ENCODE results near the gene TMEM59L. TPM values are rescaled to one million over a fixed set of nuclear protein-coding genes. Genes with fewer than 3 reads are reported as not detected.

Gene TMEM59L
- total RNA-seq, 1 donor from 2014 or later = not detected

- no peak overlapping the region for H3K27ac Mint-ChIP-seq
- no peak for DNase-seq (ENCODE audit: low spot score)
- intact Hi-C loops (cut with micrococcal nuclease) = no loop called here
- H3K4me1 Mint-ChIP-seq (ENCODE audit: low read depth) = no peaks in the 10 kb centered on the region
- H3K4me3 Mint-ChIP-seq (ENCODE audit: low read depth) = no peak overlapping the region
- H3K36me3 Mint-ChIP-seq (ENCODE audit: low read depth) = no peaks in the 10 kb centered on the region
- peaks cover 32% of the 10 kb centered on the region for H3K27me3 Mint-ChIP-seq (ENCODE audit: low read depth)
- no peaks in the 10 kb centered on the region for H3K9me3 Mint-ChIP-seq
These were observed 5.6 kb downstream of the TMEM59L start for GRCh38 chr19:18618236-18618635.

GRCh38 chr19:18620311-18620710, 7.6 kb downstream of the TMEM59L start:
- Mint-ChIP-seq H3K4me1 (ENCODE audit: low read depth) (no peaks in the 10 kb centered on the region), H3K4me3 (ENCODE audit: low read depth) (no peak overlapping the region), H3K27ac (no peak overlapping the region), H3K27me3 (ENCODE audit: low read depth) (peaks cover 14% of the 10 kb centered on the region), H3K9me3 (no peaks in the 10 kb centered on the region), H3K36me3 (ENCODE audit: low read depth) (no peaks in the 10 kb centered on the region)
- no peak for DNase-seq (ENCODE audit: low spot score)
- intact Hi-C loops (cut with micrococcal nuclease) = no loop called here

- no peaks in the 10 kb centered on the region for H3K4me1 Mint-ChIP-seq (ENCODE audit: low read depth)
- intact Hi-C loops (cut with micrococcal nuclease) = no loop called here
- H3K36me3 Mint-ChIP-seq (ENCODE audit: low read depth) = no peaks in the 10 kb centered on the region
- H3K4me3 Mint-ChIP-seq (ENCODE audit: low read depth) = no peak overlapping the region
- H3K27me3 Mint-ChIP-seq (ENCODE audit: low read depth) = peaks cover 9% of the 10 kb centered on the region
- H3K27ac Mint-ChIP-seq = no peak overlapping the region
- H3K9me3 Mint-ChIP-seq = no peaks in the 10 kb centered on the region
- no peak for DNase-seq (ENCODE audit: low spot score)
These were observed 8.2 kb downstream of the TMEM59L start for GRCh38 chr19:18620902-18621301.

- no peaks in the 10 kb centered on the region for H3K36me3 Mint-ChIP-seq (ENCODE audit: low read depth)
- H3K4me3 Mint-ChIP-seq (ENCODE audit: low read depth) = no peak overlapping the region
- intact Hi-C loops (cut with micrococcal nuclease) = no loop called here
- H3K4me1 Mint-ChIP-seq (ENCODE audit: low read depth) = no peaks in the 10 kb centered on the region
- H3K9me3 Mint-ChIP-seq = no peaks in the 10 kb centered on the region
- H3K27ac Mint-ChIP-seq = no peak overlapping the region
- no peak for DNase-seq (ENCODE audit: low spot score)
- H3K27me3 Mint-ChIP-seq (ENCODE audit: low read depth) = peaks cover 9% of the 10 kb centered on the region
These were observed 14.2 kb downstream of the TMEM59L start for GRCh38 chr19:18626906-18627305.

GRCh38 chr19:18629166-18630088, 16.8 kb downstream of the TMEM59L start:
- no peaks in the 10 kb centered on the region for H3K36me3 Mint-ChIP-seq (ENCODE audit: low read depth)
- DNase-seq (ENCODE audit: low spot score) = no peak
- no peaks in the 10 kb centered on the region for H3K9me3 Mint-ChIP-seq
- intact Hi-C loops (cut with micrococcal nuclease) = no loop called here
- H3K27me3 Mint-ChIP-seq (ENCODE audit: low read depth) = peaks cover 7% of the 10 kb centered on the region
- no peak overlapping the region for H3K4me3 Mint-ChIP-seq (ENCODE audit: low read depth)
- no peak overlapping the region for H3K27ac Mint-ChIP-seq
- no peaks in the 10 kb centered on the region for H3K4me1 Mint-ChIP-seq (ENCODE audit: low read depth)

GRCh38 chr19:18633321-18633720, 20.7 kb downstream of the TMEM59L start:
- no peak overlapping the region for H3K27ac Mint-ChIP-seq
- H3K9me3 Mint-ChIP-seq = no peaks in the 10 kb centered on the region
- peaks cover 12% of the 10 kb centered on the region for H3K27me3 Mint-ChIP-seq (ENCODE audit: low read depth)
- no peak for DNase-seq (ENCODE audit: low spot score)
- no peak overlapping the region for H3K4me3 Mint-ChIP-seq (ENCODE audit: low read depth)
- H3K4me1 Mint-ChIP-seq (ENCODE audit: low read depth) = peaks cover 15% of the 10 kb centered on the region
- H3K36me3 Mint-ChIP-seq (ENCODE audit: low read depth) = no peaks in the 10 kb centered on the region
- intact Hi-C loops (cut with micrococcal nuclease) = no loop called here

- no peak overlapping the region for H3K4me3 Mint-ChIP-seq (ENCODE audit: low read depth)
- peaks cover 3% of the 10 kb centered on the region for H3K36me3 Mint-ChIP-seq (ENCODE audit: low read depth)
- H3K4me1 Mint-ChIP-seq (ENCODE audit: low read depth) = peaks cover 19% of the 10 kb centered on the region
- no peak overlapping the region for H3K27ac Mint-ChIP-seq
- intact Hi-C loops (cut with micrococcal nuclease) = loop anchor here (5.0 kb wide), 1 partner anchor 198 kb away; the partner anchor contains the start of gene UPF1
- no peak for DNase-seq (ENCODE audit: low spot score)
- peaks cover 9% of the 10 kb centered on the region for H3K27me3 Mint-ChIP-seq (ENCODE audit: low read depth)
- H3K9me3 Mint-ChIP-seq = no peaks in the 10 kb centered on the region
These were observed 22.1 kb downstream of the TMEM59L start for GRCh38 chr19:18634612-18635297.

GRCh38 chr19:18635831-18636182, 23.1 kb downstream of the TMEM59L start:
- peak overlapping the region; percentile 85 for H3K4me3 Mint-ChIP-seq (ENCODE audit: low read depth)
- peaks cover 20% of the 10 kb centered on the region for H3K4me1 Mint-ChIP-seq (ENCODE audit: low read depth)
- peak overlapping the region; percentile 87 for H3K27ac Mint-ChIP-seq
- H3K27me3 Mint-ChIP-seq (ENCODE audit: low read depth) = peaks cover 5% of the 10 kb centered on the region
- H3K9me3 Mint-ChIP-seq = no peaks in the 10 kb centered on the region
- intact Hi-C loops (cut with micrococcal nuclease) = loop anchor here (1.0 to 5.0 kb wide), 4 partner anchors 114 to 296 kb away; partner anchors contain the start of genes COPE, DDX49, ELL and UPF1
- peaks cover 3% of the 10 kb centered on the region for H3K36me3 Mint-ChIP-seq (ENCODE audit: low read depth)
- DNase-seq (ENCODE audit: low spot score) = no peak

GRCh38 chr19:18636183-18636968, 23.7 kb downstream of the TMEM59L start:
- peak; percentile 97 for DNase-seq (ENCODE audit: low spot score)
- H3K36me3 Mint-ChIP-seq (ENCODE audit: low read depth) = peaks cover 3% of the 10 kb centered on the region
- H3K4me3 Mint-ChIP-seq (ENCODE audit: low read depth) = peak overlapping the region; percentile 85
- peak overlapping the region; percentile 87 for H3K27ac Mint-ChIP-seq
- peaks cover 20% of the 10 kb centered on the region for H3K4me1 Mint-ChIP-seq (ENCODE audit: low read depth)
- intact Hi-C loops (cut with micrococcal nuclease) = loop anchor here (1.0 to 5.0 kb wide), 4 partner anchors 114 to 296 kb away; partner anchors contain the start of genes COPE, DDX49, ELL and UPF1
- H3K27me3 Mint-ChIP-seq (ENCODE audit: low read depth) = peaks cover 5% of the 10 kb centered on the region
- H3K9me3 Mint-ChIP-seq = no peaks in the 10 kb centered on the region

- peaks cover 3% of the 10 kb centered on the region for H3K36me3 Mint-ChIP-seq (ENCODE audit: low read depth)
- H3K27me3 Mint-ChIP-seq (ENCODE audit: low read depth) = peaks cover 5% of the 10 kb centered on the region
- intact Hi-C loops (cut with micrococcal nuclease) = loop anchor here (1.0 to 5.0 kb wide), 4 partner anchors 115 to 295 kb away; partner anchors contain the start of genes COPE, DDX49, ELL and UPF1
- peak within 1 kb of the TSS; percentile 85 for H3K4me3 Mint-ChIP-seq (ENCODE audit: low read depth)
- no peaks in the 10 kb centered on the region for H3K9me3 Mint-ChIP-seq
- peak within 1 kb of the TSS; percentile 87 for H3K27ac Mint-ChIP-seq
- DNase-seq (ENCODE audit: low spot score) = no peak
- peaks cover 20% of the 10 kb centered on the region for H3K4me1 Mint-ChIP-seq (ENCODE audit: low read depth)
These were observed 24.4 kb downstream of the TMEM59L start, which contains the start of gene KLHL26 for GRCh38 chr19:18636969-18637629. KLHL26 (plus strand) TSS chr19:18637028; CDS start chr19:18637055, 27 bp downstream.

- Mint-ChIP-seq H3K9me3 (no peaks in the 10 kb centered on the region), H3K36me3 (ENCODE audit: low read depth) (peaks cover 3% of the 10 kb centered on the region), H3K27ac (peak overlapping the region; percentile 42), H3K4me1 (ENCODE audit: low read depth) (peaks cover 20% of the 10 kb centered on the region), H3K27me3 (ENCODE audit: low read depth) (peaks cover 5% of the 10 kb centered on the region), H3K4me3 (ENCODE audit: low read depth) (peak overlapping the region; percentile 85)
- intact Hi-C loops (cut with micrococcal nuclease) = loop anchor here (5.0 kb wide), 1 partner anchor 194 kb away; the partner anchor contains the start of gene UPF1
- no peak for DNase-seq (ENCODE audit: low spot score)
These were observed 25.3 kb downstream of the TMEM59L start for GRCh38 chr19:18637673-18638630.
